Psoas muscle (tissue), 8 donors: ENCODE results near the gene CCDC85A. TPM values are rescaled to one million over a fixed set of nuclear protein-coding genes. Genes with fewer than 3 reads are reported as not detected.

Source experiments
- ATAC-seq, 4 donors: fragments of 200-7000 bp; cut with Tn5 transposase; one replicate each; pipeline ENCODE4 v1.9.1; 2020; ENCODE audit warnings: moderate library complexity in 3 of 4, mild to moderate bottlenecking in 2 of 4
- DNase-seq, 2 donors: peaks; one replicate each; pipeline ENCODE4 v3.0.0-alpha.2; 2020
- H3K27ac ChIP-seq: fragments of 200-600 bp; one replicate; pipeline ENCODE4 v1.8.0; 2022
- H3K27me3 ChIP-seq, 3 donors: fragments of 200-600 bp in 1 of 3; one replicate each; pipeline versions ENCODE4 v1.6.1 to v1.8.0; 2013 to 2022; ENCODE audit warnings: low read length in 2 of 3, mild to moderate bottlenecking in 2 of 3, moderate library complexity in 1 of 3; ENCODE audit not compliant: insufficient read depth in 3 of 3
- H3K36me3 ChIP-seq, 2 donors: fragments of 200-600 bp in 1 of 2; one replicate each; pipeline versions ENCODE4 v1.6.1 to v1.8.0; 2013 to 2022; ENCODE audit warnings: low read depth in 1 of 2, mild to moderate bottlenecking in 1 of 2, moderate library complexity in 1 of 2; ENCODE audit not compliant: insufficient read depth in 1 of 2
- H3K4me1 ChIP-seq: fragments of 200-600 bp; one replicate; pipeline ENCODE4 v1.8.0; 2022
- H3K4me3 ChIP-seq: fragments of 200-600 bp; one replicate; pipeline ENCODE4 v1.8.0; 2022; ENCODE audit warnings: mild to moderate bottlenecking
- H3K9me3 ChIP-seq: fragments of 200-600 bp; one replicate; pipeline ENCODE4 v1.8.0; 2022
- CTCF ChIP-seq: fragments of 200-600 bp; IDR thresholded peaks from one replicate; pipeline ENCODE4 v1.8.0; 2022; ENCODE audit warnings: antibody characterized with exemption
- WGBS, 3 donors: extraction: QIAGEN DNeasy Blood & Tissue Kit; methylation state at CpG; one replicate each; pipeline versions ENCODE4 v1.1.6 to v1.1.7; 2013; 5-methylcytosine and 5-hydroxymethylcytosine counted together
- intact Hi-C, 2 donors: fragments of 100-400 bp; cut with DNase I; formaldehyde crosslinking; loops; one replicate each; pipeline versions ENCODE4 v1.11.0 to v1.14.2; 2022
- polyA plus RNA-seq, 3 donors: library from polyadenylated mRNA; stranded (reverse); fragments of 200-250 nt; gene quantifications; one replicate each; pipeline ENCODE4 v1.2.3, GENCODE V29; 2013
- total RNA-seq, 4 donors: library from RNA; stranded (reverse); fragmentation: NEBNext Ultra II Directional in 2 of 4; extraction: Animal tissue kit (Norgen Biotek cat#: 25700) in 2 of 4; gene quantifications; one replicate each; pipeline versions ENCODE4 v1.2.1 to v1.2.4, GENCODE V29; 2021 to 2023
- donor health status: healthy with polysubstance abuse.
- donor health status: DM: no; HTN: no; CAD: no; lungs with moderate emphysema.
- donor health status: Bipolar disorder and iron deficiency.
- donor health status: healthy.
- donor health status: DM: yes; HTN: yes; CAD: no.
- donor health status: DM: no; HTN: no; CAD: no.
- donor health status: DM: no; HTN: no; CAD: no.
- donor health status: DM: yes; HTN: yes; CAD: no.

CCDC85A gene
- total and polyA plus RNA-seq, 7 donors, result 1.8 to 5.6 (median 1.9) TPM

- intact Hi-C loops, result no loop called here
- no peak for ATAC-seq
- DNase-seq, result no peak
- 82 to 91% (median 86%) methylated on average over 6 of the region's 6 CpGs for WGBS, 3 donors
- Histone ChIP-seq H3K27me3 (no peaks in the 10 kb centered on the region), H3K4me1 (no peaks in the 10 kb centered on the region), H3K4me3 (no peak overlapping the region), H3K9me3 (no peaks in the 10 kb centered on the region), H3K36me3 (no peaks in the 10 kb centered on the region), H3K27ac (no peak overlapping the region)
- TF ChIP-seq CTCF, result no peak
Observed at GRCh38 chr2:56229397-56230060, 45.7 kb downstream of the CCDC85A start.

GRCh38 chr2:56230156-56230555 lies 46.4 kb downstream of the CCDC85A start:
- intact Hi-C loops, result no loop called here
- ATAC-seq, result no peak
- 73 to 84% (median 78%) methylated on average over 2 of the region's 2 CpGs for WGBS, 3 donors

GRCh38 chr2:56231361-56231760 lies 47.6 kb downstream of the CCDC85A start:
- no peak for DNase-seq
- Histone ChIP-seq H3K4me1 (no peaks in the 10 kb centered on the region), H3K36me3 (no peaks in the 10 kb centered on the region), H3K27ac (no peak overlapping the region), H3K27me3 (no peaks in the 10 kb centered on the region), H3K4me3 (no peak overlapping the region), H3K9me3 (no peaks in the 10 kb centered on the region)
- no peak for TF ChIP-seq CTCF
- intact Hi-C loops, result no loop called here
- WGBS, 3 donors, result 93% methylated on average over 3 of the region's 3 CpGs
- no peak for ATAC-seq

More at GRCh38 chr2:56230156-56230555, 46.4 kb downstream of the CCDC85A start:
- Histone ChIP-seq H3K4me1 (no peaks in the 10 kb centered on the region), H3K9me3 (no peaks in the 10 kb centered on the region), H3K4me3 (no peak overlapping the region), H3K27me3 (no peaks in the 10 kb centered on the region), H3K36me3 (no peaks in the 10 kb centered on the region), H3K27ac (no peak overlapping the region)
- no peak for TF ChIP-seq CTCF
- no peak for DNase-seq

DNA sequence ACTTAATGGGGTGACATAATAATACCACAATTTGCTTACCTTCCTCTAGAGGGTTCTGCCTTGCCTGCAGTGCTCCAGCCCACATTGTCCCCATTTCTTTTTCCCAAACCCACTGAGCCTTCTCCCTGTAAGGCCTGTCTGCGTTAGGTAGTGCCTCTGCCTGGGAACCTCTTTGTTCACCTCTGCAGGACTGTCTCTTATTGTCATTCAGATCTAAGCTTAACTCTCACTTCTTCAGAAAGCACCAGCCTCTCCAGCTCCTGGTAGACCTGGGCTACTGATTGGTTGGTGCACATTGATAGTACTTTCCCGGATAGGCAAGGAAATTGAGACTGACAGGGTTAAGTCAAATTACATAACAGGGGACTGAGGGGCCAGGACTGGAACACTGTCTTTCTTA lies 49.1 kb downstream of the CCDC85A start:
- DNase-seq, result no peak
- 95 to 100% (median 96%) methylated on average over 2 of the region's 2 CpGs for WGBS, 3 donors
- Histone ChIP-seq H3K27me3 (no peaks in the 10 kb centered on the region), H3K4me1 (no peaks in the 10 kb centered on the region), H3K4me3 (no peak overlapping the region), H3K27ac (no peak overlapping the region), H3K9me3 (no peaks in the 10 kb centered on the region), H3K36me3 (no peaks in the 10 kb centered on the region)
- intact Hi-C loops, result no loop called here
- ATAC-seq, result no peak
- no peak for TF ChIP-seq CTCF

- no peak for ATAC-seq
- intact Hi-C loops, result no loop called here
- H3K27ac ChIP-seq, result no peak overlapping the region
- TF ChIP-seq CTCF, result no peak
- H3K4me3 ChIP-seq, result no peak overlapping the region
- no peaks in the 10 kb centered on the region for H3K36me3 ChIP-seq
- H3K27me3 ChIP-seq, result no peaks in the 10 kb centered on the region
- H3K9me3 ChIP-seq, result no peaks in the 10 kb centered on the region
- H3K4me1 ChIP-seq, result no peaks in the 10 kb centered on the region
- 23 to 36% (median 29%) methylated on average over 2 of the region's 2 CpGs for WGBS, 3 donors
- DNase-seq, result no peak
Observed at GRCh38 chr2:56234241-56234640, 50.5 kb downstream of the CCDC85A start.
